ENCODE data around the gene GPR42. TPM values are rescaled to one million over a fixed set of nuclear protein-coding genes. Genes with fewer than 3 reads are reported as not detected.

Gene GPR42
- total RNA-seq, 1 experiment from 2014 or later = not detected

- Histone ChIP-seq H3K9ac (ENCODE audit: low read length) (no peak overlapping the region), H3K4me3 (replicated peaks in 1 of 2; ENCODE audit: low read depth in 1 of 2, low read length in 2 of 2) (no peak overlapping the region), H2AFZ (ENCODE audit: low read depth, low read length, poor library complexity, severe bottlenecking) (no peak overlapping the region), H3K9me2 (ENCODE audit: insufficient read depth) (no peaks in the 10 kb centered on the region), H3K79me2 (ENCODE audit: insufficient read depth, low read length) (no peaks in the 10 kb centered on the region), H3K4me1 (ENCODE audit: control insufficient read depth in 1 of 2, insufficient read depth in 2 of 2, low read length in 2 of 2) (no peaks in the 10 kb centered on the region), H3K4me2 (ENCODE audit: low read length) (no peak overlapping the region), H3K27ac (ENCODE audit: low read depth, low read length) (no peak overlapping the region), H3K36me3 (ENCODE audit: control insufficient read depth in 1 of 2, insufficient read depth in 2 of 2, low read length in 2 of 2) (no peaks in the 10 kb centered on the region), H4K20me1 (ENCODE audit: insufficient read depth) (no peaks in the 10 kb centered on the region), H3K9me3 (ENCODE audit: control insufficient read depth in 1 of 2, insufficient read depth in 1 of 2, low read depth in 1 of 2, low read length in 2 of 2) (no peaks in the 10 kb centered on the region), H3K27me3 (ENCODE audit: insufficient read depth, low read length) (no peaks in the 10 kb centered on the region)
- ATAC-seq (no peak), DNase-seq (ENCODE audit: low read depth, low spot score) (no peak)
- BruUV-seq (replicated peaks) = no TSS peak
- CTCF ChIA-PET = interaction anchor here (0.7 kb wide), 1 partner anchor 15 kb away, joined by 3 read pairs; no protein-coding TSS in a partner anchor
- RAD21 ChIA-PET (ENCODE audit: low non-redundant PET in 1 of 2, low total read pairs in 2 of 2, uncharacterized antibody in 2 of 2, unreplicated experiment in 2 of 2) = no interaction called here
- POLR2A ChIA-PET = no interaction called here
- TF ChIP-seq ZNF274 (IDR thresholded peaks at IDR 0.05; ENCODE audit: low read depth, low read length) (no peak), JUND (IDR thresholded peaks at IDR 0.05) (no peak)
- TF ChIP-seq, protein P1, sequence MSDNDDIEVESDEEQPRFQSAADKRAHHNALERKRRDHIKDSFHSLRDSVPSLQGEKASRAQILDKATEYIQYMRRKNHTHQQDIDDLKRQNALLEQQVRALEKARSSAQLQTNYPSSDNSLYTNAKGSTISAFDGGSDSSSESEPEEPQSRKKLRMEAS (IDR thresholded peaks at IDR 0.05) = no peak
- intact Hi-C loops (cut with micrococcal nuclease) = no loop called here
Measured at GRCh38 chr19:35342430-35342829, 28.4 kb upstream of the GPR42 start.

DNA sequence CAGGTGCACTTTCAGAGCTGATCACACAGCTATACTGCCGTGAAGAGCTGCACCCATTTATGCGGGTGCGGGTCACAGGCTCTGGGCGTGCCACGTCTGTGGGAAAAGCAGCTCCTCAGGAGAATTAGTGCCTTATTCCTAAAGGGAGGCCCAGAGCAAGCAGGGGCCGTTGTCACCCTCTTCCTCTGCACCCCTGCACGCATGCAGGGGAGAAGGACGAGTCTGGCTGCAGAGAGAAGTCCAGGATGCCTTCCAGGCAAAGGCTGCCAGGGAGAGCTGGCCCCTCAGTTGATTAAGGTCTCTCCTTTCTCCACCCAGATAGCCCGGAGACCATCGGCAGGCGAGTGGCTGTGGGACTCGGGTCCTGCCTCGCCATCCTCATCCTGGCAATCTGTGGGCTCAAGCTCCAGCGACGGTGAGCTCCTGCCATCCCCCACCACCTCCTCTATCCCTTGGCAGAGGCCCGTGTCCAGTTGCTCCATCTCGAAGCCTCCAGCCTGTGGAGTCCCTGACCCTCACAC is 26.3 kb upstream of the GPR42 start:
- no peaks in the 10 kb centered on the region for H3K27me3 ChIP-seq (ENCODE audit: insufficient read depth, low read length)
- no peak overlapping the region for H3K4me3 ChIP-seq (replicated peaks in 1 of 2; ENCODE audit: low read depth in 1 of 2, low read length in 2 of 2)
- CTCF ChIA-PET = interaction anchor here (1.4 kb wide), 1 partner anchor 151 kb away, joined by 3 read pairs; no protein-coding TSS in a partner anchor
- POLR2A ChIA-PET = no interaction called here
- H3K4me1 ChIP-seq (ENCODE audit: control insufficient read depth in 1 of 2, insufficient read depth in 2 of 2, low read length in 2 of 2) = no peaks in the 10 kb centered on the region
- no peaks in the 10 kb centered on the region for H3K9me3 ChIP-seq (ENCODE audit: control insufficient read depth in 1 of 2, insufficient read depth in 1 of 2, low read depth in 1 of 2, low read length in 2 of 2)
- H3K4me2 ChIP-seq (ENCODE audit: low read length) = no peak overlapping the region
- DNase-seq (ENCODE audit: low read depth, low spot score) = no peak
- no peaks in the 10 kb centered on the region for H3K36me3 ChIP-seq (ENCODE audit: control insufficient read depth in 1 of 2, insufficient read depth in 2 of 2, low read length in 2 of 2)
- H3K79me2 ChIP-seq (ENCODE audit: insufficient read depth, low read length) = no peaks in the 10 kb centered on the region
- H4K20me1 ChIP-seq (ENCODE audit: insufficient read depth) = no peaks in the 10 kb centered on the region
- BruUV-seq (replicated peaks) = no TSS peak
- no peak overlapping the region for H3K9ac ChIP-seq (ENCODE audit: low read length)
- no peak overlapping the region for H3K27ac ChIP-seq (ENCODE audit: low read depth, low read length)
- intact Hi-C loops (cut with micrococcal nuclease) = no loop called here
- ATAC-seq = no peak
- TF ChIP-seq RAD21 (IDR thresholded peaks at IDR 0.05; ENCODE audit: low read depth) = no peak
- no peak for TF ChIP-seq CEBPB (IDR thresholded peaks at IDR 0.05; ENCODE audit: low read depth)
- no peak for TF ChIP-seq JUND (IDR thresholded peaks at IDR 0.05)
- no peak for TF ChIP-seq EZH2 (IDR thresholded peaks at IDR 0.05)
- TF ChIP-seq SIN3A (IDR thresholded peaks at IDR 0.05; ENCODE audit: low read depth) = no peak
- no peak for TF ChIP-seq EZH2phosphoT487 (IDR thresholded peaks at IDR 0.05; ENCODE audit: borderline replicate concordance)
- no peak for TF ChIP-seq POLR2A (IDR thresholded peaks at IDR 0.05; ENCODE audit: borderline replicate concordance, extremely low read depth, insufficient read depth, insufficient read length)
- TF ChIP-seq, protein P2, sequence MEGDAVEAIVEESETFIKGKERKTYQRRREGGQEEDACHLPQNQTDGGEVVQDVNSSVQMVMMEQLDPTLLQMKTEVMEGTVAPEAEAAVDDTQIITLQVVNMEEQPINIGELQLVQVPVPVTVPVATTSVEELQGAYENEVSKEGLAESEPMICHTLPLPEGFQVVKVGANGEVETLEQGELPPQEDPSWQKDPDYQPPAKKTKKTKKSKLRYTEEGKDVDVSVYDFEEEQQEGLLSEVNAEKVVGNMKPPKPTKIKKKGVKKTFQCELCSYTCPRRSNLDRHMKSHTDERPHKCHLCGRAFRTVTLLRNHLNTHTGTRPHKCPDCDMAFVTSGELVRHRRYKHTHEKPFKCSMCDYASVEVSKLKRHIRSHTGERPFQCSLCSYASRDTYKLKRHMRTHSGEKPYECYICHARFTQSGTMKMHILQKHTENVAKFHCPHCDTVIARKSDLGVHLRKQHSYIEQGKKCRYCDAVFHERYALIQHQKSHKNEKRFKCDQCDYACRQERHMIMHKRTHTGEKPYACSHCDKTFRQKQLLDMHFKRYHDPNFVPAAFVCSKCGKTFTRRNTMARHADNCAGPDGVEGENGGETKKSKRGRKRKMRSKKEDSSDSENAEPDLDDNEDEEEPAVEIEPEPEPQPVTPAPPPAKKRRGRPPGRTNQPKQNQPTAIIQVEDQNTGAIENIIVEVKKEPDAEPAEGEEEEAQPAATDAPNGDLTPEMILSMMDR (IDR thresholded peaks at IDR 0.05 in 2 of 3, conservative IDR thresholded peaks at IDR 0.05 in 1 of 3; ENCODE audit: borderline replicate concordance in 1 of 3, insufficient read depth in 1 of 3, low read depth in 2 of 3, low read length in 2 of 3) = no peak
- TF ChIP-seq POLR2AphosphoS5 (IDR thresholded peaks at IDR 0.05; ENCODE audit: low read depth, low read length) = no peak
- TF ChIP-seq, protein P3, sequence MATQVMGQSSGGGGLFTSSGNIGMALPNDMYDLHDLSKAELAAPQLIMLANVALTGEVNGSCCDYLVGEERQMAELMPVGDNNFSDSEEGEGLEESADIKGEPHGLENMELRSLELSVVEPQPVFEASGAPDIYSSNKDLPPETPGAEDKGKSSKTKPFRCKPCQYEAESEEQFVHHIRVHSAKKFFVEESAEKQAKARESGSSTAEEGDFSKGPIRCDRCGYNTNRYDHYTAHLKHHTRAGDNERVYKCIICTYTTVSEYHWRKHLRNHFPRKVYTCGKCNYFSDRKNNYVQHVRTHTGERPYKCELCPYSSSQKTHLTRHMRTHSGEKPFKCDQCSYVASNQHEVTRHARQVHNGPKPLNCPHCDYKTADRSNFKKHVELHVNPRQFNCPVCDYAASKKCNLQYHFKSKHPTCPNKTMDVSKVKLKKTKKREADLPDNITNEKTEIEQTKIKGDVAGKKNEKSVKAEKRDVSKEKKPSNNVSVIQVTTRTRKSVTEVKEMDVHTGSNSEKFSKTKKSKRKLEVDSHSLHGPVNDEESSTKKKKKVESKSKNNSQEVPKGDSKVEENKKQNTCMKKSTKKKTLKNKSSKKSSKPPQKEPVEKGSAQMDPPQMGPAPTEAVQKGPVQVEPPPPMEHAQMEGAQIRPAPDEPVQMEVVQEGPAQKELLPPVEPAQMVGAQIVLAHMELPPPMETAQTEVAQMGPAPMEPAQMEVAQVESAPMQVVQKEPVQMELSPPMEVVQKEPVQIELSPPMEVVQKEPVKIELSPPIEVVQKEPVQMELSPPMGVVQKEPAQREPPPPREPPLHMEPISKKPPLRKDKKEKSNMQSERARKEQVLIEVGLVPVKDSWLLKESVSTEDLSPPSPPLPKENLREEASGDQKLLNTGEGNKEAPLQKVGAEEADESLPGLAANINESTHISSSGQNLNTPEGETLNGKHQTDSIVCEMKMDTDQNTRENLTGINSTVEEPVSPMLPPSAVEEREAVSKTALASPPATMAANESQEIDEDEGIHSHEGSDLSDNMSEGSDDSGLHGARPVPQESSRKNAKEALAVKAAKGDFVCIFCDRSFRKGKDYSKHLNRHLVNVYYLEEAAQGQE (IDR thresholded peaks at IDR 0.05; ENCODE audit: low read depth) = no peak
- H3K9me2 ChIP-seq (ENCODE audit: insufficient read depth) = no peaks in the 10 kb centered on the region
- RAD21 ChIA-PET (ENCODE audit: low non-redundant PET in 1 of 2, low total read pairs in 2 of 2, uncharacterized antibody in 2 of 2, unreplicated experiment in 2 of 2) = interaction anchor here in 1 of 2 experiments (1.3 kb wide), 1 partner anchor 124 kb away, joined by 5 read pairs; no protein-coding TSS in a partner anchor
- no peak overlapping the region for H2AFZ ChIP-seq (ENCODE audit: low read depth, low read length, poor library complexity, severe bottlenecking)
